ENCODE data around the gene PHF2.

PHF2 gene

DNA sequence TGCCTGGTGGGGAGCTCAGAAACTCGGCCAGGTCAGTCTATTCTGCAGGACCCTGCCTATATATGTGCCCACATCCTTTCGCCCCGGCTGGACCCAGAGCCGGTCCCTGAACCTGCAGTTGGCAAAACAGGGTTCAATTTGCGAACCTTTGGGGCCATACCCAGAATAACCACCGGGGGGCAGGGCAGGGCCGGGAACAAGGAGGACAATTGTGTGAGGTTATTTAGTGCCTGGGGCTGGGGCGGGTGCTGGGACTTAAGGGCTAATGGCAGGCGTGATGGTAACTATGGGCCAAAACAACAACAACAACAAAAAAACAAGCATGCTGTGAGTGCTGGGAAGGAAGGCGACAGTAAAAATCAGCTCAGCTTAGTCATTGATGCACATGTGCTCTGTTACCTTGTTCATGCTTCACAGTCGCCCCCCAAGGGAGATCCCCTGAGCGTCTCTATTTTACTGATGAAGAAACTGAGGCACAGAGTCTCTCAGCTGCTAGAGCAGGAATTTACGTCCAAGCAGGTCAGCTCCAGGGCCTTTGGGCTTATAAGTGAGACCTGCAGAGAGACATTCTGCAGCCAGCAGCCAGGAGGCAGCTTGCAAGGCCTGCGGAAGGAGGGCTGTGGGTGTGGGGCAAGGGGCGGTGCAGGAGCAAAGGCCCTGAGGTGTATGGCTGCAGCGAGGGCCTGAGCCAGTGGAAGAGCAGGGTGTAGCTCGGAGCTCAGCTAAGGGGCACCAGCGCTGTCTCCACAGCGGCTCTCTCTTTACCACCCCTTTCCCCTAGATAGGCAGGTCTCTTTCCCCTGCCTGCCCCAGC is 106.0 kb downstream of the PHF2 start:
- DNase-seq, result no peak

DNA sequence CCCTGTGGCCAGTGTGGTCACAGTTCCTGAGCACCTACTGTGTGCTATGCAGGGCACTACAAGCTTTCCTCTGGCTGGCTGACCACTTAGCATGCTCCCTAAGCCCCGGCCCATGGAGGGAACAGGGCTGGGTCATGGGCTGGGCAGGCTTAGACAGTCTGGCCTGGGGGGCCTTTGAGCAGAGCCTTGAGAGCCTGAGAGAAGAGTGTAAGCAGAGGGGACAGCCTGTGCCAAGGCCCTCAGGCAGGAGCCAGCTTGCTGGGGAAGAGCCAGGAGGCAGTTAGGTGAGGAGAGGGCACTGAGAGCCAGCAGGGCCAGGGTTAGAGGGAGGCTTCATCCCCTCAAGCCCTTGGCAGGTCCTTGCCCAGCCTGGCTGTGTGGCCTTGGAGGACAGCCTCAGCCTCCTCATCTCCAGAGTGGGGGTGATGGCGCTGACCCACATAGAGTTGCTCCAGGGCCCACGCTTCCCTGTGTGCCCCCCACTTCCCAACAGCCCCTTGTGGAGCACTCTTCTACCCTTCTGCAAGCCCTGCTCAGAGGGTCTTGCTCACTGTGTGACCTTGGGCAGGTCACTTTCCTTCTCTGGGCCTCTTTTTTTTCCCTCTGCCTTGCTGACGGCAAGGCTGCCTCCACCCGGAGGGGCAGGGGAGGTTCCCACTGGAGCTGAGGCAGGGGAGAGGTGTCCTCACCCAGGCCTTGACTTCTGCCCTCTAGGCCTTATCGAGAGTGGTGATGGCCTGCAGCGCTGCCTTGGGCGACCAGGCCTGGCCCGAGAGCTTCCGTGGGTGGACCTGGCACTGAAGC is 107.1 kb downstream of the PHF2 start:
- DNase-seq, result no peak

DNA sequence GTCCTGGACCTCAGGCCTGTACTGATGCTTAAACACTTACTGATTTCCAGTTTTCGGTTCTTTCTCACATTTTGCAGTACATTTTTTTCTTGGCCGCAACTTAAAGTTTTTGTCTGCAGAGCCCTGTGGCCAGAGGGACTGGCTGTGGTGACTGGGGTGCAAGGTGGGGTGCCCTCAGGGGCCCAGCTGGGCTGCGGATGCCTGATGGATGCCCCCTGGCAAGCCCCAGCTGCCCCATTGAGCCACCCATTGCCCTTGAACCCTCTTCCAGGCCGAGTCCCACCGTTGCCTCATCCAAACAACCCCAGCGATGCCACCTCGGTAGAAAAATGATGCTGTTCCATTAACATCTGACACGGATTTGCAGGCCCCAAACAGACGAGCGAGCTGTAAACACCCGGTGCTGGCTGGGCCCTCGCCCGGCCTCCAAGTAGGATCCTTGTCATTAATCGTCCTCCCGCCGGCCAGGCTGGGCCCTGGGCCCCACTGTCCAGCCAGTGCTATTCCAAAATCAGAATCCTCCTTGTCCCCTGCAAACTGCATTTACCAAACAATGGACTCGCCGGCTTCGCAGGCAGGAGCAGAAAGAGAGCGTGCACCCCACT is 107.9 kb downstream of the PHF2 start:
- no peak for DNase-seq

DNA sequence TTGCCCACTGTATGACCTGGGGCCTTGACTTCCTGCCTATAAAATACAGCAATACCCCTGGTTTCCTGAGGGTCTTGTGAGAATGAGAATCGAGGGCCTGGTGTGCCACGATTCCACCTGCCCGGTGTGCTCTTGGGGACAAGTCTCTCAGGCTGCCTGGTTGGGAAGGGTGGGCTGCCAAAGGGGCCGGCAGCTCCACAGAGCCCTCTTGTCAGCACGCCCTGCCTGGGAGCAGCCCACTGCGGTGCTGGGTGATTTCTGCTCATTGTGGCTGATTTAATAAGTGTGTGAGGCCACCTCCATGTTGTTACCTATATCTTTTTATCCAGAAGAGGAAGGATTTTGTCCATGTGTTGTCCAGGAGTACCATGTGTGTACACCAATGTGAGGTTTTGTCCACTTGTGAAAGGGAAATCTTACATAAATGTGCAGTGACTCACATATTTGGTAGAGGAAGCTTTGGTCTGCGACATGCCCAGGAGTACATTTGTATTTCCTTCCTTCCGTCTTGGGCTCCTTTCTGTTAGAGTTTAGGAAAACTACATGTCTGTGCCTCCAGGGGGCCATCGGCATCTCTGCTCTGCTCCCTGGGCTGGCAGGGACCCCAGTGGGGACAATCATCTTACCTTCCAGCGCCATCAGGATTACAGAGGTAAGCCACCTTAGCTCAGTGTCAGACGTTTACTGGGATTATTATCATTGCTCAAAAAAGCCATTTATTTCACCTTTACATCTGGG is 108.6 kb downstream of the PHF2 start:
- DNase-seq, result no peak

DNA sequence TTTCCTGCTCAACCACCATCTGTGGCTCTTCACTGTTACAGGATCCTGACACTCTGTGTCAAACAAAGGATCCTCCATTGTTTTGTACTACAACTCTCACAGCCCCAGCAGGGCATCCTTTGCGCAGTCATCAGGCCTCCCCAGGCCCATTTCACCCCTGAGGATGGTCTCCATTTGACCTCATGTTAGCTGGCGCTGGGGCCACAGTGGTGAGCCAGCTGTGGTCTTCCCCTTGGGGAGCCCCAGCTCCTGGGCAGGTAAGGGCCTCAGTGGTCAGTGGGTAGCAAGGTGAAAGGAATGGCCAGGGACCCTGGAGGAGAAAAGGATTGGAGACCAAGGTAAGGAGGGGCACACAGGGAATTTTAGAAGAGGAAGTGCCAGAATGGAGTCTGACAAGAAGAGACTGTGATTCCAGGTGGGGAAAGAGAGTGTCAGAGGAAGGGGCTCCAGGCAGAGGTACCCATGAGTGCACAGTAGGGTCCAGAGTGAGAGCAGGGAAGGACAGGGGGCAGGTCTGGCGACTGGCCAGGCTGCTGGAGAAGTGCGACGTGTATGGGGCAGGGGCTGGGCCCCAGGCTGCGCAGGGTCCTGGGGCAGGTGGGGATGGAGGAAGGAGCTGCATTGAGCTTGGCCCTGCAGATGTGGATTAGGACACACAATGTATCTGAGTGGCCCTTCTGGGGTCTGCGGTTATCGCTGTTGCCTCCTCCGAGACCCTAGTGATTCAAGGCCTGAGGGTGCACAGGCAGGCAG is 109.9 kb downstream of the PHF2 start:
- no peak for DNase-seq

DNA sequence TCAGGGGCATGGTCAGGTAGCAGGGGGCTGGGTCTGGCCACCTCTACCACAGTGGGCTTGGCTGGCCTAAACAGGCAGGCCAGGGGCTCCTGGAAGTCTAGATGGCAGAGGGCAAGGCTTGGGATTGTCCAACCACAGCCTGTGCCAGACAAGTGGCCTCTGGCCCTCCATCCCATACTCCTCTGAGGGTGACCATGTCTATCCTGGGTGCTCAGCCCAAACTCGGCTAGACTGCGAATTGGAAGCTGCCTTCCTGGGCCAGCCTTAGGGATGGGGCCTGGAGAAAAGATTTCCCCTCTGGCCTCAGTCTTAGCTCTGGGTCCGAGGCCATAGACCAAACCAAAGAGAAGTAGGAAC is 110.5 kb downstream of the PHF2 start:
- DNase-seq, result no peak

DNA sequence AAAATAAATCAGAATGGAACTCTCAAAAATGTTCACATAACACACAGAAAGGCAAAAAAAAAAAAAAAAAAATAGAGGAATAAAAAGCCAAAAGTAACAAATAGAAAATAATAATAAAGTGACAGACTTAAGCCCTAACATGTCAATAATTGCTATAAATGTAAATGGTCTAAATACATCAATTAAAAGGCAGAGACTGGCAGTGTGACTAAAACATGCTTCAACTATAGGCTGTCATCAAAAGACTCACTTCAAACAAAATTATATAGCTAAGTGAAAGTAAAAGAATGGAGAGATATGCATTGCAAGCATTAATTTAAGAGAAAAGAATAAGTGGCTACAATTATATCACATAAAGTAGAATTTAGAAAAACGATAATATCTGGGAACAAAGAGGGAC is 114.2 kb downstream of the PHF2 start:
- no peak for DNase-seq

DNA sequence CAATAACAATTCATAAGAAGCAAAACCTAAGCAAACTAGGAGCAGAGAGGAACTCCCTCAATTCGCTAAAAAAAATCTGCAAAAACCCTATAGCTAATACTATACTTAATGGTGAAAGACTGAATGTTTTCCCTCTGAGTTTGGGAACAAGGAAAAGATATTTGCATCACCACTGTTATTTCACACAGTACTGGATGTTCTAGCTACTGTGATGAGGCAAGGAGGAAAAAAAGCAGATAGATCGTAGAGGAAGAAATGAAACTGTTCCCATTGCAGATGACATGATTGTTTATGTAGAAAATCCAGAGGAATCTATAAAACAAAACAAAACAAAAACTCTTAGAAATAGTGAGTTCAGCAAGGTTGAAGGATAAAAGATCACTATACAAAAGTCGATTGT is 116.7 kb downstream of the PHF2 start:
- no peak for DNase-seq

DNA sequence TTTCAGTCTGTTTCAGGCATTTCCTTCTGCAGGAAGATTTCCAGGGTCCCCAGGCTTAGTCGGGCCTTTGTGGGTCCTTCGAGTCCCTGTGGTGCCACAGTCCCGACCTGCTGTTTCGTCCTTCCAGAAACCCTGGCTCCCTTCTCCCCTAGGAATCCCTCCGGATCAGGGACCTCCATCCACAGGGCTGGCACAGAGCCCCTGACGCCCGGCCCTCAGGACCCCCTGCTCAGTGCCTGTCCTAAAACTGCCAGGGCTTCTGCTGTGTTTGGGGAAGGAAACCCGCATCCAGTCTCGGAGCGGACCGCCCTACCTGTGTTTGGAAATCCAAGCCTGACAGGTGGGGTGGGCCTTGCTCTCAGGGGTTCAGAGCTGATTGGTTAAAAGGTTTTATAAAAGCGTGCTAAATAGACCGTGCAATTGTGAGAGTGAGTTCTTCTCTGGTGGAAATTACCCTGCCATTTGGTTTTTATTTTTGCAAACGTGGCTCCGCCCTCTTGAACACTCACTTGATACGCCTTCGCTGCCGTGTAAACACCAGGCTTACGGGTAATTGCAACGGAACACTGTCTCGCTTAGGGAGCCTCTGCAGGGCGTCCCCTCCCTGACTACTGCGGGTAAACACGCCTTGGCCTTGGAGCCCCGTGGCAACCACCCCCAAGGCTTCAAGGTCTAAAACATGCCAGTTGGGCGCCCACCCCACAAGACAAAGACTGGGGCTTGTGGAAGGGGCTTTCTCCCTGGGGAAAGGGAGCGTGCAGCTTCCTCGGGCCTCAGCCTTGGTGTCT is 121.2 kb downstream of the PHF2 start:
- DNase-seq, result no peak

DNA sequence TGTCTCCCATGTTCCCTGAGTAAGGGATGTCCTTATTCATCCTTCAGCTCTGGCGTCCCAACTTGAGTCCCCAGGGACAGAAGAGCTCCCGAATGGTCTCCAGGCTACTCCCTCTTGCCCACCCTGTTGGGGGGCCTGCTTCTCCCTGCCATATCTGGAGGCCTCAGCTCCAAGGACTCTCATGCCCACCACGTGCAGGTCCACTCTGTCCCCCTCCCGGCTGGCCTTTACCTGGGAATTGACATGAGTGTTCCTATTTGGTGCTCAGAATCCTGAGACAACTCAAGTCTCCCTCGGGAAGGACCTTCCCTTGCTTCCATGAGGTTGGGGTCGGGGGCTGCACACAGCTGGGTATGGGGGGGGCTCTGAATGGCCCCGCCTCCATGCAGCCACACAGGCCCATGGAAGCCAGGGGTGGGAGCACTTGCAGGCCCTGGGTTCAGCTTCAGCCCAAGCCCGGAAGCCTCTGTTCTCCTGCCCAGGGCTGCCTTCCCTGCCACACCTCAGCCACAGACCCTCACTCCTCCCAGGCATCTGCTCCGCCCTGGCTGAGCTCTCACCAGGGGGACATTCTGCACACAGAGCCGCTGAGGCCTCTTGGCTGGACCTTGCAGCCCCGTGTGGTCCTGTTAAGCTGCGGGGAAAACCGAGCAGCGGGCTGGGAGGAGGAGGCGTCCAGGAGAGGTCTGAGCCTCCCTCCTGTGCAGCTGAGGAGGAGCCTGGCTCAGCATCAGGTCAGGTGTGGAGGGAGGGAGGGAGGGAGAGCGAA is 121.9 kb downstream of the PHF2 start:
- DNase-seq, result no peak

DNA sequence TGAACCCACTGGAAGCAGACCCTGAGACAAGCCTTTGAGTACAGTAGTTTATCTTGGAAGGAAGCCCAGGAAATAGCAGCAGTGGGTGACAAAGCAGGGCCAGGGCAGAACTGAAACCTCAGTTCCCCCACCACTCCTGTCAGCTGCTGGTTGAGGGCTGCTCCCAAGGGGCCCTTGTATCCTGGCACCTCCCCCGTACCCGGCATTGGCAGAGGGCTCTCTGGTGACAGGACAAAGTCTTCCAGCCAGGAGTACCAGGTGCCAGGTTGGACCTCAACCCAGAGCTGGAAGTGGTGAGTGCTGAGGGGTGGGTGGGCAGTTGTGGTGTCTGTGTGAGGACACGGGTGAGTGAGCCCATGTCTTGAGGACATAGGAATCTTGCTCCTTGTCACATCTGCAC is 123.3 kb downstream of the PHF2 start:
- DNase-seq, result no peak

DNA sequence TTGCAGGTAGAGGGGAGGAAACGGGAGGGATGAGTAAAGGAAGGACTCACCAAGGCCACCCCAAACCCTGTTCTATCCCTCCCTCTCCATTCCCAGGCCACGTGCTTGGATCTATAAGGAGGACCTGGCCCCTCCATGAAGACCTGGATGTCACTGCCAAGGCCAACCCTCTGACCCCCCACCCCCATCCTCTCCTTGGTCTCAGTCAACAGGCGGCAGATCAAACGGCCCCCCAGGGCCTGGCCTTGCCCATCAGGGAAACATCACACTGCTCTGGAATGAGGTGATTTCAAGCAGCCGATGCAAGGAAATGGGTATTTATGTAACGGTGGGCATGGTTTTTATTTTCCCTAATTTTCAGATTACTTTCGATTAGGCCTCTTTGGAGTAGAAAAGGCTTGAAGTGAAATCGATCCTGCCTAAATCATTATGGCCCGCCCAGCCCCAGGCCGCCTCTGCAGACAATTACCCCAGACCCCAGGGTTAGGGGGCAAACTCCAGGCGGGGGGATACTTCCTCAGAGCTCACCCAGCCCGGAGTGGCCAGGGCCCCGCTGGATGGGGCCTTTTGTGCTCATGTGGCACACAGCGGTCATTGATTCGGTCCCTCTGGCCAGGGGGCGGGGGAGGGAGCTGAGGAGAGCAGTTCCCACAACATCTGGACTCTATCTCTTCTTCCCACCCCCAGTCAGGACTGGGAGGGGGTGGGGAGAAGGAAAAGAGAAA is 125.3 kb downstream of the PHF2 start:
- DNase-seq, result no peak

DNA sequence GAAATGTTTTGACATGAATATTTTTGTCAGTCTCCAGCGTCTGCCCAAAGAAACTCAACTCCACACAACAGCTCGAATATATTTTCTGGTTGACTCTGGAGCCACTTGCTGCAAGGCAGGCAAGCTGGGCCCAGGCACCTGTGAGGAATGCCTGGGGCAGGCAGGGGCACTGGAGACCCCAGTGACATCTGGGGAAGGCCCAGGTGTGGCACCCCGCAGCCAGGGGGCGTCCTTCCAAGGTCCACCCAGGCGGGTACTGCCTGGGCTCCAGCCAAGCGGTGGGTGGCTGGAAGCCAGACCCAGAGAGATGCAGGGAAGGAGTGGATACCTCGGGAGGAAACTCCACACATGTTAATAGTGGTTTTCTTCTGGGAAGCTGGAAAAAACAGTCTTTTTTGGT is 125.9 kb downstream of the PHF2 start:
- DNase-seq, result no peak

DNA sequence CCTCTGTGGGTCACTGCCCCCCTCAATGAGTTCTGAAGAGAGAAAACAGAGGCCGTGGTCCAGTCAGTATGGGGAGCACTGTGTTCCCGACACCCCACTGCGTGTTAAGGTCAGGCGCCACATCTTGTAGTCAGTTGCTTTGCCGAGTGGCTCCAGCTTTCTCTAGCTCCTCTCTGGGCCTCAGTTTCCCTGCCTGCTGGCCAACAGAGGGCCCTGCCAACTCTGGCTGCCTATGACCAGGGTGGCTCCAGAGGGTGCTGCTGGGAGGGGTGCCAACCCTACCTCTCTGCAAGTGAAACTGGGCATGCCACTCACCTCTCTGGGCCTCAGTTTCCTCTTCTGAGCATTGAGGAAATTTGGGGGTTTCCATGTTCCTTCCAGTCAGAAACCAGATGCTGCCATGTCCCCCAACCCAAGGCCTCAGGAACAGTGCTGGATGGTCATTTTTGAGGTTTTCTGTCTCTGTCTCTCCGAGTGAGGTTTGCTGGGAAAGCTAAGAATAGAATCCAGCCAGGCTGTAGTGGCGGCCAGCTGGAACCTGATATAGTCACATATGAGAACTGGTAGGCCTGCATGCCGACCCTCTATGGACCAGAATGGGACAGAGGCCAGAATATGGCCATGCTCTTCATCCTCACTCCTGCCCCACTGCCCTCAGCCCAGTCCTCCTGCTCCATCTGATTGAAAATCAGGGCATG is 132.1 kb downstream of the PHF2 start:
- no peak for DNase-seq

DNA sequence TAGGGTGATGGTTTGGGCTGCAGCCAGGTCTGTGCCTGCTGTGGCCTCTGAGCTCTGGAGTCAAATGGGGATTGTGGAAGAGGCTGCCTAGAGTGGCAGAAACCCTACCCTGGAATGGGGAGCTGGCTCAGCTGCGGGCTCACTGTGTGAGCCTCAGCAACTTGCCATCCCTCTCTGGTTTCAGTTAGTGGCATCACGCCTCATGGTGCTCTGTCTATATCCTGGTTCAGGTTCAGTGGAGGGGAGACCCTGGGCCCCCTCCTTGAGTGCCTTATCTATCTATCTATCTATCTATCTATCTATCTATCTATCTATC is 132.6 kb downstream of the PHF2 start:
- no peak for DNase-seq

DNA sequence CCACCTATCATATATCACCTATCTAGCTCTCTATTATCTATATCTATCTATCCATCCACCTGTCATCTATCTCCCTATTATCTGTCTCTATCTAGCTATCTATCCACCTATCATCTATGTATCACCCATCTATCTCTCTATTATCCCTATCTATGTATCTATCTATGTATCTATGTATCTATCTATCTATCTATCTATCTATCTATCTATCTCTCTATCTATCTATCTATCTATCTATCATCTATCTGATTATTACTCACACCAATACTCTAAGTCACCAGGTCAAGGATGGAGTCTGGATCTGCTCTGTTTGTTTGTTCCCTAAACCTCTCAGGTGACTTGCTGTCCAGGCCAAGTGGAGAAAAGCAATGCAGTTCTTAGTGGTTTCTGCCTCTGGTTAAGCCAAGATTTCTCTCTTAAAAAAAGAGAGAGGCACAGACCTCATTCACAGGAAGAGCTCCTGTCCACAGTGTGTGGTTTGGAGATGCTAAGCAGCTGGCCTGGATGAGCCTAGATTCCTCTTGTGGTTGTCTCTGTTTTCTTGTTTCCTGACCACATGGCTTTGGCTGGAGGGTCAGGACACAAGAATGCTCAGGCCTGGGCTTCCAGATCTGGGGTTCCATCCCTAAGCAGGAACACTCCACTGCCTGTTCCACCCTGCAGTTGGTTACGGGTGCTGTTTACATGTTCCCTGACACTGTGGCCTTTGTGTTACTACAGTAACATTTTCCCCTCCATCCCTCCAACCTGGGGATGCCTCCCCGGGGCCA is 133.4 kb downstream of the PHF2 start:
- DNase-seq, result no peak

DNA sequence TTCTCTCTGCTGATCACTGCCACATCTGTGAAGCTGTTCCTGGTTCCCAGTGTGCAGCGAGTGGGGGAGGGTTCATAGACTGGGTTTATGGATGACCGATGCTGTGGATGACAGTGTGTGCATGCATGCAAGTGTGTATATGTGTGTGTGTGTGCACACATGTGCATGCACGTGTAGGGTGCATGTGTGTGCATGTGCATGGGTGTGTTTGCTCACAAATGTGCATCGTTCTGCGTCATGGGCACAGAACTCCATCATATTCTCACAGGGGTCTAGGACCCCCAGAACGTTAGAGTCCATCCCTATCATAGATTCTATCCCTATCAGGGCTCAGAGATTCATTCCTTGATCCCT is 134.0 kb downstream of the PHF2 start:
- DNase-seq, result no peak

DNA sequence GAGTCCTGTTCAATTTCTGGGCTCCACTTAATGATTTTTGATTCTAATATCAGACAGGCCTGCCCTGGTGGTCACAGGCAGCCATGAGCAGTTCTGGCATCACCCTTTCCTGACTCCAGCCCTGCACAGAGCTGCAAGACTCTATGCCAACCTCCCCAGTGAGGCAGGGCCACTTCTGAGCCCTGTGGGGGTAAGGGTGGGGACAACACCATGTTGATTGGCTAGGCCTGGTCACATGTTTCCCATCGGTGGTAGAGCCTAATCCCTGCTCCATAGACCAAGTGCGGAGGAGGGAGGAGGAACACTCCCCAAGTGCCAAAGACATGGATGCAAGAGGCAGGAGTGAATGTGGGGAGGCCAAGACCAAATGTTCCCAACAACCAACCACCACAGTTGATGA is 134.6 kb downstream of the PHF2 start:
- DNase-seq, result no peak

DNA sequence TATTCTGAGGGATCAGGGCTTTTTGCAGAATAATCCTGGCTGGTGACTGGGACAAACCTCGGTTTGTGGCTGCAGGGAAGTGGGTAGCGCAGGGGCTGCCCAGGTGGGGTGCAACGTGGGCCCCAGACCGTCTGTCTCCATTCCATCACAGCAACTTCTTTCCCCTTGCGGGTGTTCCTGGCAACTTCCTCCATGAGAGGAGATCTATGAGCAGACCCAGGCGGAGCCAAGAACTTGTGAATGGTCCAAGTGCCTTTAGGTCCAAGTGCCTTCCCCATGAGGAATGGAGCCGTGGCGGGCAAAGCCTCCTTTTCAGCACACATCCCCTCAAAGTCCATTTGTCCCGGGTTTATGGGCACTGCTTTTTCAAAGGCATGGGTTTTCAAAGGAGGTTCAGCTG is 136.5 kb downstream of the PHF2 start:
- DNase-seq, result no peak

All from bone marrow (tissue), 2 donors.